ENCODE measurements around the gene LRMDA.
"Not testable (repeated sequence)": the region's sequence is repeated elsewhere in the genome, so short reads cannot be mapped to it uniquely, and the experiment has no call there.

Gene LRMDA

DNA sequence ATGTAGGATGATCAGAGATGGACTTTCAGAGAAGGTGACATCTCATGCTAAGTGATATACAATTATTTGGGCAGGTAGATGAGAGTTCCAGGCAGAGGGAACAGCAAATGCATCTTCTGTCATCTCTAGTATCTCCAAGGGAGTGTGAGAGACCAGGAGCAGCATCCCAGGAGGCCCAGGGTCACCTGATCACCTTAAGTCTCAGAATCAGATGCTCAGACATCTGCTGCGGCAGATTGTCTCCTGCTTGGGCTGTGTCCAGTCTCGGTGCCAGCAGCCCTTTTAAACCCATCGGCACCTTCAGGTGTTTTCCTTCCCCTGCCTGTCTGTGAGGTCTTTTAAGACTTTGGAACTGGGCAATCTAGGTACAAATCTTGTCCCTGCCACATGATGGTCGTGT is 690.6 kb downstream of the LRMDA start:
- in situ Hi-C loops (cut with MboI; ENCODE audit: low sequenced_read_pairs), result no loop called here

DNA sequence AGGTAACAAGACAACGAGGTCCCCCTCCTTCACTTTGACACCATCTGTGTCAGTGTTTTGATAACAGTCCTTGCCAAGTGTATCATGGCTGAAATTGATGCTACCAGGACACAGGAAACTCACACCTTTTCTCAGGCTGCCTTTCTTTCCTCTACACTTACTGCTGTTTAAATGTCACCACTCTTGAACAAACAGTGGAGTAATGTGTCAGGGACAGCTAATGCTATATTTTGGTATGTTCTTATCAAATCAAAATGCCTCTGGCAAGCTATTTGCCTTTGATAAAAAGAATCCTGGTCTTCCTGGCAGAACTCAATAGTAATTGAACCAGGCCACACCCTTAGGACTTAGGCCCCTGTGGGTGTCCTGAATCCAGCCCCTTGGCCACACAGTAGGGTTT is 692.9 kb downstream of the LRMDA start:
- in situ Hi-C loops (cut with MboI; ENCODE audit: low sequenced_read_pairs), result no loop called here

DNA sequence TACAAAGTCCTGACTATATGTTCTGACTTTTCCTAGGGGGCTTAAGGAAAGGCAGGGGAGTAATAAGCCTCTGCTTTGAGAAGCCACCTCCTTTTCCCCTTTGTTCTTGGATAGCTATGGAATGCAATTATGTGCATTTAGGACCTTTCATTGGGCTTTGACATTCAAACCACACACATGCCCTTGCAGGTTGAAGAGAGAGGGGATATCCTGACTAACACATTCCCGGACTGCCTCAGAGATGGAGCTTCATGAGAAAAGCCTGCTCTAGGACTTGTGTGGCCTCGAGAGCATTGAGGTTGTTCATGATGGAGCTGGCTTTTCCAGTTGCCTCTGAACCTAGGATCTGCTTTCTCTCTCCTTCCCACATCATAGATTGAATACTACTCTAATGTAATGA is 694.5 kb downstream of the LRMDA start:
- in situ Hi-C loops (cut with MboI; ENCODE audit: low sequenced_read_pairs), result no loop called here

DNA sequence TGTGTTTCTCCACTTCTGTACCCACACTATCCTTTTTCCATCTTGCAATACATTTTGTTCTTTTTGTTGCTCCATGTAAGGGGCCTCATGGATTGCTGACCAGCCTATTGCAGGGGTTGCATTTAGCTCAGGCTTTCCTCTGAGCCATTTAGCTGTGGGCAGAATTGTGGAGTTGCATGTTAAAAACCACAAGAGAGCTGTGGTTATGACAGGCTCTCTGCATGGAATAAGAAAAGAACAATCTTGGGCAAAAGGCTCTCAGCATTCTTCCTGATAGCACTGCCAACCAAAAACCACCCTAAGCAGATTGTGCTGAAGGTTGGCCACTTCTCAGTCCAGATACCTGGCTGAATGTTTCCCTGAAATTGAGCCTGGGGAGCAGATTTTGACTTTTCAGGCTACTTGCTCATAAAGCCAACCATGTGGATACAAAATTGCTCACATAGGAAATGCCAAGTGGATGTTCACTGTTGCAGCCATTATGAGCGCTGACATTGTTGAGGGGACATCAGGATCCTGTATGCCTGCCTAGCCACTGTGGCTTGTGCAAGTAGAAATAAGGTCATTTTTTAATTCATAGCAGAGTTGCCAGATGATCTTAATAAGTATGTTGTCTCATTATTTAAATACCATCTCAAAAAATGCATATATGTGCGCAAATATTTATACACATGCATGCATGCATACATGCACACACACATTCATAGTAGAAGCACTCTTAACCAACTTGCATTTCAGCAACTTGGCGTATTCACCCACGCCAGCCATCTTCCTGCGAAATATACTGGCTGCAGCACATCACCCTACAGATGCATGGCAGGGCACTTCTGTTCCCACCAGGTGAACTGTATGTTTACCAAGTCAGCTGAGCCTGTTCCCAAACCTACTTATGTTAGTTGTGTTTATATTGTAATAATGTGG is 695.4 kb downstream of the LRMDA start:
- in situ Hi-C loops (cut with MboI; ENCODE audit: low sequenced_read_pairs), result no loop called here

DNA sequence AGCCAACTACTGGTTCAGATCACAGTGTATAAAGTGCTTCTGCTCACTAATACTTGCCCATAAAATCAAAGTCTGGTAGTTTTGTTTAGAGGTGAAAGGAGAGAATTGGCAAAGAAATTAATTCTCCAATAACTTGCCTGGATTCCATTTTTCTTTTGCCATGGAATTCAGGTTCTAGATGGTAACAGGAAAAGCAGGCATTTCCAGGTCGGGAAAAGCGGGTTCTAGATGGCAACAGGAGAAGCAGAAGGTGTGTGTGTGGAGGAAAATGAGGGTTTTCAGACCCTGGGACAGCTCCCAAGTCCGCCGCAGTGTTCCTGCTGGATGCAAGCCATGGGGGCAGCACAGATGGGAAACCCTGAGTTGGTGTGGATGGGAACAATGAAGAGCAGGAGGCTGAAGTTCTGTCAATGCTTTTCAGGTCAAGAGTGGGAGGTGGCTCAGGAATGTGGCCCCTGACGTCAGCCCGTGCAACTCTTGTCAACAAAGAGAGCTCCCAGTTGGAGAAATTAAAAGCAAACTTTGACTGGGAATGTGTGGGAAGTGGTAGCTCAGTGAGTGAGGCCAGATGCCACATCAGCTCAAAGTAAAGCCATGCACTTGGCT is 696.7 kb downstream of the LRMDA start:
- in situ Hi-C loops (cut with MboI; ENCODE audit: low sequenced_read_pairs), result no loop called here

DNA sequence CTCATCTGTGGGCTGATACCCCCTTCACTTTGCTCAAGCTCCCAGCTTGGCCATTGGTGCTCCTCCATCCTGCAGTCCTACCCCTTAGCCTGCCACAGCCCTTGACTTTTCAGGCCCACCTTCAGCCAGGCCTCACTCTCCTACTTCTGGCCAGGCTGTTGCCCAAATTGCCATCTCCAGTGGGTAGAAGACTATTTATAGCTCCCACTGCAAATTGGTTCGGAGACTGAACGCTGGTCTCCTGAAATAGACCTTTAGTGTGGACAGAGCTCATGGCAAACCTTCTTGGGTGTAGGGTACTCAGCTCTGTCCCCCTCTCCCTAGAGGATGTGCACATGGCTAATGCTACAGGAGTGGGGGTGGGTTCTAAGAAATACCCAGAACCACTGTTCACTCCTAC is 697.8 kb downstream of the LRMDA start:
- in situ Hi-C loops (cut with MboI; ENCODE audit: low sequenced_read_pairs), result no loop called here

DNA sequence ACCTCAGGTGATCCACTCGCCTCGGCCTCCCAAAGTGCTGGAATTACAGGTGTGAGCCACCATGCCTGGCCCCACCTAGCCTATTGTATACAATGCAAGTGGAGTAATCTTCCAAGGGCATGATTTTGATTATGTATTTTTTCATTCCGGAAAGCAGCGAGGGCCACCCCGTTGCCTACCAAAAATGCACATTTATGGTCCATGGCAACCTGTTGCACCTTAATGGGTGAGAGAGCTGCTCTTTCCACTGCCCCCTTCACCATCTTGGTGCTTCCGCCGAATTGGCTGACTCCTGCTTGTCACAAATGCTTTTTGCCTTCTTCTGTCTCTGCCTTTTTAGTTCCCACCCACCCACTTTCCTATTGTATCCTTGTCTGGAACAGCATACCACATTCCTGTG is 699.5 kb downstream of the LRMDA start:
- in situ Hi-C loops (cut with MboI; ENCODE audit: low sequenced_read_pairs), result no loop called here

DNA sequence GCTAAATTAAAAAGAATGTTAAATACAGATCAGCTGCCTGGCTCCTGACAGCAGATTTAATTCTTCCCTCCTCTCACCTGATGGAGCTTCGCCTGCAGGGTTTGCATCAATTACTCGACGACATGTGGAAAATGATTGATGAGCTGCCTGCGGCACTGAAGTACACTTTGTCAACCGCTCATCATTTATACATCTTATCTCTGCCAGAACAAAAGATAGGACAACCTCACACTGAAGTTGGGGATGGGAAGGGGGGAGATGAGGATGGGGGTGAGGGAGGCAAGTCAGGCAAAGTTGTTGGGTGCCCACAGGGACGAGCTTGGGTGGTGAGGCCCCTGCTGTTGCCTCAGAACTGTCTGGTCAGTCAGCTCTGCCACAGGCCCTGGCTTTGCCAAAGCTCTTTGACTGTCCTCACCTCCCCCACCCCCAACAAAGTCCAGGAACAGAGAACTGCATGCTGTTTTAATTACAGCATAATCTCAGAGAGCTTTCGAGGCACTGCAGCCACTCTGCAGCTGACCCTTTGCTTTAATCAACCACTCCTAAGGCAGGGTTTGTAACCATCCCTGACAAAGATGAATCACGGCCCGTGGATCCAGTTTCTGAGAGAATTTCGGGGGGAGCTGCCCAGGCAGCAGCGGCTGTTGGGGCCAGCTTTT is 702.3 kb downstream of the LRMDA start:
- in situ Hi-C loops (cut with MboI; ENCODE audit: low sequenced_read_pairs), result no loop called here

DNA sequence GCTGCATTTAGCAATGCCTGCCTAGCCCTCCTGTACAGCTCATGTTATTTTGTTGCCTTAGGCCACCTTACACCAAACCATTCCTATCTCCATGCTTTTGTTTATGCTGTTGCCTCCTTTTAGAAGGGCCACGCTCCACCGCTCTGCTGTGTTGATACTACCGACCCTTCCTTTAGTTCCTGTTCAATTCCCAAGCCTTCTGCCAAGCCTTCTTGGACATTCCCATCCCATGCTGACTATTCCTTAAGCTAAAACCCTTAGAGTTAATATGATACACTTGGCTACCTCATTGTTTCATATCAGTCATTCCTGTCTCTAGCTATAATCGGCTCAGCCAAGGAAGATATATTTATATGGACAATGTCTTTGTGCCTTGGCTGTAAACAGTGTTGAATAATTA is 705.5 kb downstream of the LRMDA start:
- in situ Hi-C loops (cut with MboI; ENCODE audit: low sequenced_read_pairs), result no loop called here

DNA sequence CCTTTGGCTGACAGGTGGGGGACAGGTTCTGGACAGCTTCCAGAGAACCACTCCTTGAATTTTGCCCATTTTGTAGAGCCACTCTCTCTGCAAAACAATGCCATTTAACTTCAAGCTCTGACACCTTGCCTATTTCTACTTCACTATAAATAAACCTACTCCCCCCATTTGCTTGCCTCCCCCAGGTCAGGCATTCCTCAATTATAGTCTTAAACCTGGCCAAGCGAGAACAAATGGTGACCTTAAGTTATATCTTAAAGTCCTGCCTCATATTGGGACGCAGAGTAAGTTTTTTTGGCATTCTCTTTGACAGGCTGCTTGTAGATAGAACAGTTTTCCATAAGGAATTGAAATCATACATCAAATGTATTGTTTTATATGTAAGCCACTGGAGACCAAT is 706.9 kb downstream of the LRMDA start:
- in situ Hi-C loops (cut with MboI; ENCODE audit: low sequenced_read_pairs), result no loop called here

DNA sequence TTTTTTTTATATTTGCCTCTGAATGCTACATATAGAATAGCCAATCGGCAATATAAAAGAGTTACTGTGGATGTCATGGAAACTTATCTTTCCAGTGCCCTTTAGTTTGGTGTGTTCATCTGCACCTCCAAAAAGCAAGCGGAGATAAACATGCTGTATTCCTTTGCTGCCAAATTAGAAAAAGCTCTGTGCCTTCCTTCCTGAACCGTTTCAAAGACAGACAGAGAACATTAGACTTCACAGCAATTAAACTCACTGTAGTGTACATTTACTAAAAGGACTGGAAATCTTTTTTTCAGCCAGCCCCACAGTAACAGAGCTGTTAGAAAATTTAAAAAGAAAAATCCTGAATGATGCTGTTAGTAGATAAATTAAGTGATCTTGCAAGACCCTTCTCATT is 707.5 kb downstream of the LRMDA start:
- in situ Hi-C loops (cut with MboI; ENCODE audit: low sequenced_read_pairs), result no loop called here

DNA sequence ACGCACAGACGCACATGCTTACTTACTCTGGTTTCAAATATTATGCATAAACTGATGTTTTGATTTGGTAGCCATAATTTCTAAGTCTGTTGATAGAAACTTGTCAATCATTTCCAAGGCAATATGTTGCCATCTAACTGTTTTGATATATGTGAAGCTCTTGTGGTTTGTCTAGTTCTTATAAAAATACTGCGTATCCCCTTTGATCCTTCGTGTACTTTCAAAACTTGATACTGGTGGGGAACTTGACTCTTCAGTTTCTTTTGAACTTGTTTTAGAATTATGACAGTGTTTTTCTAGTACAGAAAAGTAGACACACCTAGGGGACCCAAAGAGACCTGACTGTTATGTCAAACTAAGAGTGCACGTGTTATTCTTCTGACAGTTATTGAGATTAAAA is 708.0 kb downstream of the LRMDA start:
- in situ Hi-C loops (cut with MboI; ENCODE audit: low sequenced_read_pairs), result no loop called here

DNA sequence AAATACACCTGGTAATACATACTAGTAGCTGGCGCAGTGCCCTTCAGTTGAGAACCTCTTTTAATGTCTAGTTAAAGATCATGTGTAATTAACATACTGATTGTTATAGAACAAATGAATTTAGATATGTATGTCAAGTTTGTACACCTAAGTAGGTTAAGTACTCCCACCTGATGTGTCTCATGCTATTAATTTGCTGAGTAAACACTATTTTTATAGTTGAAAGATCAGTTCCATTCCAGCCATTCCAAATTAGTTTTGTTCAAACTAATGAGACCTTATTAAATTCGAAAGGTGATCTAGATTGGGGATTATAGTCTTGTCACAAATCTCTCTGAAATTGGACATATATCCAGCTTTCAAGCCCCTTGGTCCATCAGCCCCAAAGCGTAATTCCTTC is 710.0 kb downstream of the LRMDA start:
- in situ Hi-C loops (cut with MboI; ENCODE audit: low sequenced_read_pairs), result no loop called here

DNA sequence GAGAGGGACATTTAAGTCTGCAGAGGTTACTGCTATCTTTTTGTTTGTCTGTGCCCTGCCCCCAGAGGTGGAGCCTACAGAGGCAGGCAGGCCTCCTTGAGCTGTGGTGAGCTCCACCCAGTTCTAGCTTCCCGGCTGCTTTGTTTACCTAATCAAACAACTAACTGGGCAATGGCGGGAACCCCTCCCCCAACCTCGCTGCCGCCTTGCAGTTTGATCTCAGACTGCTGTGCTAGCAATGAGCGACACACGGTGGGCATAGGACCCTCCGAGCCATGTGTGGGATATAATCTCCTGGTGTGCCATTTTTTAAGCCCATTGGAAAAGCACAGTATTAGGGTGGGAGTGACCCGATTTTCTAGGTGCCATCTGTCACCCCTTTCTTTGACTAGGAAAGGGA is 716.8 kb downstream of the LRMDA start:
- in situ Hi-C loops (cut with MboI; ENCODE audit: low sequenced_read_pairs), result not testable (repeated sequence)

DNA sequence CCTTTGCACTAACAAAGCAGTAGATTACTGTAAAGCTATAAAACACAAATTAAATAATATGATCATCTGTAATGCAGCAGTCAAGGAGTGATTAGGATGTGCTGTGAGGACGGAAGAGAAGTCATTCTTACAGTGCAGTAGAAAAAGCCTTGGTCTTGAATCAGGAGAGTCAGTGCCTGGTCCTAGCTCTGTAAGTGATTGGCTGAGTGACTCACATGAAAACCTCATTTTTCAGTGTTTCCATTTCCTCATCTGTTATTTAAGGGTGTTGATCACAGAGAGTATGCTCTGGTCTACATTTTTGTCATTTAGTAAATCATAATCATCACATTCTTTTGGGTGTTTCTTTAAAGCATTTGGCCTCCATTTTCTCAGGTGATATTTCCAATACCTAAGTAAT is 717.8 kb downstream of the LRMDA start:
- in situ Hi-C loops (cut with MboI; ENCODE audit: low sequenced_read_pairs), result no loop called here

DNA sequence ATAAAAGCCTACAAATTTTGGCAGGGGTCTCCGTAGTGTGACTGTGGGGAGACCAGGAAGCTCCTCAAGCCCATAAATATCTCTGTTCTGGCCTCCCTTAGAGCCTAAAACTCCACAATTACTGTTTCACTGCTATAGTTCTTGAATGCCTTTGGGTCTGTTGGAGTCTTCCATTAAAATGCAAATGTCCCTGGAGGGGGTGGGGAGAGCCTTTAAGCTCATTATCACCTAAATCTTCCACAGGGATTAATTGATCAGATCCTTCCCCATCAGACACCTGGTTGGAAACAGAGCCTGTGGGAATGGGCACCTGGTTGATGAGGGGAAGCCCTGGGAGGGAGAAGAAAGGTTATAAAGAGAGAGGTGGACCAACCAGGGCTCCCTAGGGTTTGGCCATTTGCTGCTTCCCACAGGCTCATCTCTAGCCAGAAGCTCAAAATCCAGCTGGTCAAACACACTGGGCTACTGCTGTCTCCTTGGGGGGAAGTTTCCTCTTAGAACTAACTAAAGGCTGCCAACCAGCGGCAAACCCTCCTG is 718.2 kb downstream of the LRMDA start:
- in situ Hi-C loops (cut with MboI; ENCODE audit: low sequenced_read_pairs), result no loop called here

DNA sequence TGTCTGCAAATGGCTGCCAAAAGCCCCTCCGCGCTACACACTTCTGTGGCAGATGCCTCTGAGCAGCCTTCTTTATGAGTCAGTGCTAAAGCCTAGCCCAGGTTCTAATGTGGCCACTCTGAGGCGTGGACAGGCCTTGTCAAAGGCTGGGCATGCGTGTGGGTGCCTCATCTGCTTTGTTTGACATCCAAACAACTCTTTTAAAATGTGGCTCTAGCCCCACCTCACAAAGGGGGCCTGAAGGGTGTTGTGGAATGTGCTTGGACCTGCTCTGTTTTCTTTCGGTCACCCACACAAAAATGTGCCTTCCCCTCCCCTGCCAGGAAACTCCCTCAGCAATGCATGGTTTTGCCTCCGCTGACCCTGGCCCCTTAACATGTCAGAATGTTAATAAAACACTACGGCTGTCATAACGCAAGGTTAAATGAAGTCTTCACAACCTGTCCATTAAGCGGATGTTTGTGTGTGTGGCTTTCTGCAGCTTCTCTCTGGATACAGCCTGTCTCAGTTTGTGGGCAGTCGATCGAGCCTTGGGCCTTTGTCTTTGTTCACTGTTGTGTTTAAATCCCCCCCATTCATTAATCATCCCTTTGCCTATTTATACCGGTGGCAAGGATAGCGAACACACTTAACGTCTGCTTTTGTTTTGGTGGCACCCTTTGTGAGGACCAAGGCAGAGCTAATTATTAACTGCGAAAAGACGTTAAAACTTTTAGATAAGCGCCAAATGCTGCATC is 718.9 kb downstream of the LRMDA start:
- in situ Hi-C loops (cut with MboI; ENCODE audit: low sequenced_read_pairs), result no loop called here

DNA sequence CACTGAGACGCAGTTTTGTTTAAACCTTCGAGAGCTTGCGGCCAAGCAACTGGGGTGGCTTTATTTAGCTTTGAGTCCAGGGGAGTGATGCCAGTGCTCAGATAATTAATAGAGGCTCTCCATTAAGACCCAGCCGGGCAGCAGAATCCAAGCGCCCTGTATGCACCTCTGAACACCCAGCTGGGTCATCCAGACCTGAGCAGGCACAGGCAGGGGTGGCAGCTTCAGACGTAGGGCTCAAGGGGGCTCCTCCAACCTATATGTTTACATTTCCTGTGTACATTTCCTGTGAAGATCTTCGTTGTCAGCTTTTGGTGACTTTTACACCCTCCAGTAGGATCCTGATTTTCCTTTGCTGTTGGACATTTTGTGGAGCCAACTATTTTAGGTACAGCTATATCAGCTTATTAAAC is 719.5 kb downstream of the LRMDA start:
- in situ Hi-C loops (cut with MboI; ENCODE audit: low sequenced_read_pairs), result no loop called here

DNA sequence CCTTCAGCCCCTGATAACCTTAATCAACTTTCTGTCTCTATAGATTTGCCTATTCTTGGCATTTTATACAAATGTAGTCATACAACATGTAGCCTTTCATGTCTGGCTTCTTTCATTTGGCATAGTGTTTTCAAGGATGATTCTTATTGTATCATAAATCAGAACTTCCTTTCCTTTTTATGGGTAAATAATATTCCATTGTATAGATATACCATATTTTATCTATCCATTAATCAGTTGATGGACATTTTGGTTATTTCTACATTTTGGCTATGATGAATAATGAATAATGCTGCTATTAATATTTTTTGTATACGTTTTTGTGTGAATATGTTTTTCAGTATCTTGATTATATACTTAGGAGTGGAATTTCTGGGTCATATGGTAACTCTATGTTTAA is 720.8 kb downstream of the LRMDA start:
- in situ Hi-C loops (cut with MboI; ENCODE audit: low sequenced_read_pairs), result no loop called here

DNA sequence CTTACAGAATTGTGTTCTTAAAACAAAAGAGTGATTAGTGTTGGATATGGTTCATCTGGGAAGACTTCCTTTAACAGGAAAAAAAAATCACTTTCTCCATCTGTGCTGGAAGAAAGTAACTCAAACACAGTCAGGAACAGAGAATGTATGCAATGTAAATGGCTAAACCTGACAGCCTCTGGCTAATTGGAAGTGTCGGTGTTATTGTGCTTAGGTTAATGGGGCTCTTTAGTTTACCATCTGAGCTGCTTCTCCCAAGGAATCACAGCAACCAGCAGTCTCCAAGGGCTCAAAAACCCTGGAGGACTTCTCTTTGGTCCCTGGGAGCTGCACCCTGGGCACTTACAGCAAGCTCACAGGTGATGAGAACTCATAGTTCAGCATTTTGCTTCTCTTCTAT is 724.5 kb downstream of the LRMDA start:
- in situ Hi-C loops (cut with MboI; ENCODE audit: low sequenced_read_pairs), result no loop called here
